Mesenchymal stem cell (in vitro differentiated cells and primary cell): ENCODE measurements around the gene MOXD1.
A peak's percentile ranks its signal among the peaks of the same experiment; 100 is the strongest.

Source experiments
- DNase-seq: peaks from one replicate; pipeline ENCODE4 v3.0.0-alpha.2; 2013
- H2AFZ ChIP-seq: one replicate; pipeline ENCODE4 v1.6.1; 2013; ENCODE audit warnings: low read depth, mild to moderate bottlenecking, control low read depth, inconsistent platforms, low read length, moderate library complexity
- H2AK5ac ChIP-seq: 2 replicates; pipeline ENCODE4 v1.6.1; 2013; ENCODE audit warnings: low read length, moderate library complexity, mild to moderate bottlenecking, inconsistent platforms; ENCODE audit not compliant: severe bottlenecking
- H2BK120ac ChIP-seq: one replicate; pipeline ENCODE4 v1.6.1; 2013; ENCODE audit warnings: low read depth, mild to moderate bottlenecking, inconsistent platforms, low read length, moderate library complexity
- H2BK12ac ChIP-seq, 2 experiments: one replicate each; pipeline ENCODE4 v1.6.1; 2013; ENCODE audit warnings: inconsistent platforms in 2 of 2, low read length in 2 of 2, mild to moderate bottlenecking in 2 of 2, moderate library complexity in 2 of 2, control low read depth in 1 of 2
- H2BK15ac ChIP-seq: one replicate; pipeline ENCODE4 v1.6.1; 2013; ENCODE audit warnings: mild to moderate bottlenecking, low read depth, inconsistent platforms; ENCODE audit not compliant: poor library complexity, severe bottlenecking
- H2BK5ac ChIP-seq: 2 replicates; pipeline ENCODE4 v1.6.1; 2013; ENCODE audit warnings: low read depth, mild to moderate bottlenecking, low read length, control low read depth, inconsistent platforms; ENCODE audit not compliant: poor library complexity, severe bottlenecking
- H3K14ac ChIP-seq, 2 experiments: one replicate each; pipeline ENCODE4 v1.6.1; 2013; ENCODE audit warnings: inconsistent platforms in 2 of 2, low read length in 2 of 2, control low read depth in 1 of 2, mild to moderate bottlenecking in 1 of 2, moderate library complexity in 1 of 2
- H3K18ac ChIP-seq, 2 experiments: one replicate each; pipeline ENCODE4 v1.6.1; 2013; ENCODE audit warnings: inconsistent platforms in 2 of 2, low read length in 2 of 2, control low read depth in 1 of 2, low read depth in 1 of 2, mild to moderate bottlenecking in 1 of 2
- H3K23ac ChIP-seq, 2 experiments: one replicate each; pipeline ENCODE4 v1.6.1; 2013; ENCODE audit warnings: inconsistent platforms in 2 of 2, low read length in 2 of 2, mild to moderate bottlenecking in 2 of 2, moderate library complexity in 2 of 2, control low read depth in 1 of 2
- H3K27ac ChIP-seq: 2 replicates; pipeline ENCODE4 v1.5.1; 2013; ENCODE audit warnings: mild to moderate bottlenecking, moderate library complexity, low read length, control low read depth, inconsistent platforms; ENCODE audit not compliant: poor library complexity, severe bottlenecking
- H3K27me3 ChIP-seq, 2 experiments: 2 replicates each; pipeline versions ENCODE4 v1.6.1 to v1.7.0; 2013; ENCODE audit warnings: low read length in 2 of 2, mild to moderate bottlenecking in 2 of 2, moderate library complexity in 2 of 2, control low read depth in 1 of 2, inconsistent platforms in 1 of 2; ENCODE audit not compliant: control insufficient read depth in 1 of 2, insufficient read depth in 1 of 2
- H3K36me3 ChIP-seq, 2 experiments: 2 replicates each; pipeline versions ENCODE4 v1.6.1 to v1.7.0; 2013; ENCODE audit warnings: low read length in 2 of 2, control low read depth in 1 of 2, inconsistent platforms in 1 of 2, low read depth in 1 of 2, mild to moderate bottlenecking in 1 of 2; ENCODE audit not compliant: insufficient read depth in 2 of 2, control insufficient read depth in 1 of 2
- H3K4ac ChIP-seq, 2 experiments: one replicate each; pipeline ENCODE4 v1.6.1; 2013; ENCODE audit warnings: inconsistent platforms in 2 of 2, low read length in 2 of 2, mild to moderate bottlenecking in 2 of 2, moderate library complexity in 2 of 2, control low read depth in 1 of 2, low read depth in 1 of 2
- H3K4me1 ChIP-seq: 2 replicates; pipeline ENCODE4 v1.6.1; 2013; ENCODE audit warnings: low read depth, low read length, control low read depth; ENCODE audit not compliant: control insufficient read depth, insufficient read depth
- H3K4me2 ChIP-seq: 2 replicates; pipeline ENCODE4 v1.6.1; 2013; ENCODE audit warnings: low read length, mild to moderate bottlenecking, inconsistent platforms; ENCODE audit not compliant: poor library complexity, severe bottlenecking
- H3K4me3 ChIP-seq, 2 experiments: 2 replicates each; pipeline versions ENCODE4 v1.5.1 to v1.7.0; 2013; ENCODE audit warnings: low read length in 2 of 2, mild to moderate bottlenecking in 2 of 2, control low read depth in 1 of 2, low read depth in 1 of 2; ENCODE audit not compliant: insufficient read depth in 1 of 2
- H3K79me1 ChIP-seq: replicated peaks from 2 replicates; pipeline ENCODE4 v1.6.1; 2013; ENCODE audit warnings: mild to moderate bottlenecking, control low read depth, low read length, inconsistent platforms; ENCODE audit not compliant: poor library complexity, severe bottlenecking
- H3K9ac ChIP-seq: 2 replicates; pipeline ENCODE4 v1.7.0; 2013; ENCODE audit warnings: mild to moderate bottlenecking, low read length, moderate library complexity
- H3K9me3 ChIP-seq: 2 replicates; pipeline ENCODE4 v1.7.0; 2013; ENCODE audit warnings: mild to moderate bottlenecking, low read length; ENCODE audit not compliant: control insufficient read depth
- H4K8ac ChIP-seq: one replicate; pipeline ENCODE4 v1.6.1; 2013; ENCODE audit warnings: inconsistent platforms, mild to moderate bottlenecking, low read length, moderate library complexity
- H4K91ac ChIP-seq: one replicate; pipeline ENCODE4 v1.6.1; 2013; ENCODE audit warnings: mild to moderate bottlenecking, low read length, inconsistent platforms
- WGBS: methylation state at CpG from one replicate; pipeline ENCODE4 v1.1.7; 2013; ENCODE audit warnings: mixed read lengths; 5-methylcytosine and 5-hydroxymethylcytosine counted together

Gene MOXD1

DNA sequence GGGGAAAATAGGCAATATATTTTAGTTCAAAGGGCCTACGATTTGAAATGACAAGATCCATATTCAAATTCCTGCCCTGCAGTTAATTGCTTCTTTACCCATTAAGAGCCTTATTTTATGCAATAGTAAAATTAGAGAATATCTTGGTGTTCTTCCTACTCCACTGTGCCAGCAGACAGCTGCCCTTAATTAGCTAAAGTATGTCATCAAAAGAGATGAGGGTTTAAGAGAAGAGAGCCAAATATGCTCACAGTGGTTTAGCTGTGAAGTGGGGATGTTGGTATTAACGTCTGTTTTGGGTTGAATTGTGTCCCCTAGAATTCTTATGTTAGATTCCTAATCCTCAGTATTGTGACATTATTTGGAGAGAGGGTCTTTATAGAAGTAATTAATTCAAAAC lies 148.1 kb downstream of the MOXD1 start:
- 79% methylated on average over 1 of the region's 2 CpGs for whole genome bisulfite sequencing
- no peak overlapping the region for H3K27ac ChIP-seq
- H2BK120ac ChIP-seq: no peak overlapping the region
- H3K4me2 ChIP-seq: no peak overlapping the region
- no peak overlapping the region for H2BK5ac ChIP-seq
- H3K79me1 ChIP-seq: no peaks in the 10 kb centered on the region
- H3K18ac ChIP-seq: no peak overlapping the region
- H4K91ac ChIP-seq: no peak overlapping the region
- no peak overlapping the region for H2AK5ac ChIP-seq
- H2BK12ac ChIP-seq: no peak overlapping the region
- H3K14ac ChIP-seq: no peak overlapping the region
- H4K8ac ChIP-seq: no peak overlapping the region
- no peak overlapping the region for H2AFZ ChIP-seq
- no peaks in the 10 kb centered on the region for H3K36me3 ChIP-seq
- H3K4me1 ChIP-seq: peaks cover 2% of the 10 kb centered on the region
- no peak overlapping the region for H3K23ac ChIP-seq
- no peaks in the 10 kb centered on the region for H3K27me3 ChIP-seq
- no peak overlapping the region for H3K4ac ChIP-seq
- no peak for DNase-seq
- no peak overlapping the region for H2BK15ac ChIP-seq
- no peak overlapping the region for H3K4me3 ChIP-seq
- no peak overlapping the region for H3K9ac ChIP-seq
- no peaks in the 10 kb centered on the region for H3K9me3 ChIP-seq

DNA sequence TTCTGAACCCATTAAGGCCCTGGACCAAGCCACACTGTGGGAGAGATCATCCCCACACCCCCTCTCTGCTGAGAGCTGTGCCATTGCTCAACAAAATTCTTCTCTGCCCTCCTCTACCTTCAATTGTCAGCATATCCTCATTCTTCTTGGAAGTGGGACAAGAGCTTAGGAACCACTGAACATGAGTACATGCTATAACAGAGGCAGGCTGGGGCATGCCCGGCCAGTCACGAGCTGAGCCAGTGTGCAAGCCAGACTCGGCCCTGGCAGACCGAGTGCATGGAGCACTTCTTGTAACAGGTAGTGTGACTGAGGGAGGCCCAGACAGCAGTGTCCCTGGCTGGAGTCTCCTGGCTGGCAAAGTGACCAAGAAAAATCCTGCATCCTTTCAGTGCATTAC lies 149.2 kb downstream of the MOXD1 start:
- Histone ChIP-seq H3K79me1 (no peaks in the 10 kb centered on the region), H3K4ac (no peak overlapping the region), H3K27ac (no peak overlapping the region), H4K91ac (no peak overlapping the region), H2BK15ac (no peak overlapping the region), H3K18ac (peak overlapping the region in 1 of 2 experiments; percentile 25), H3K9ac (no peak overlapping the region), H2AK5ac (no peak overlapping the region), H3K27me3 (no peaks in the 10 kb centered on the region), H3K4me1 (peaks cover 4% of the 10 kb centered on the region), H3K36me3 (no peaks in the 10 kb centered on the region), H2BK12ac (peak overlapping the region in 1 of 2 experiments; percentile 8), H3K9me3 (no peaks in the 10 kb centered on the region), H2AFZ (no peak overlapping the region), H2BK5ac (no peak overlapping the region), H3K4me2 (no peak overlapping the region), H3K23ac (no peak overlapping the region), H3K14ac (peak overlapping the region in 1 of 2 experiments; percentile 45), H3K4me3 (no peak overlapping the region), H4K8ac (no peak overlapping the region), H2BK120ac (no peak overlapping the region)
- 100% methylated on average over 4 of the region's 4 CpGs for WGBS
- DNase-seq: no peak

DNA sequence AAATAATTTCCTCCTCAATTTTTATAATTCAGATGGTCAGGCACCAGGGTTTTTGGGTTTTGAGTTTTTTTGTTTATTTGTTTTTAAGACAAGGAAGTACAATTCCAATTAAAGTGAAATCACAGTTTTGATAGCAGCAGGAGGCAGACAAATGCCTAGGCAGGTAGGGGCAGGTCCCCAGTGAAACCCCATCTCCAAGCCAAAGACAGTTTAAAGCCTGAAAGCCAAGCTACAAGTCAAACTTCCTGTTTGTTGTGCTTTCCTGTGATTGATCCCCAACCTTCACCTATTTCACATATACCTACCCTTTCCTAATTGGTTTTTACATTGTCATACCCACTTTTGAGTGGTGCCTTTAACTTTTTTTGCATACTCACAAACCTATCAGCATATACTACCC lies 149.6 kb downstream of the MOXD1 start:
- Histone ChIP-seq H3K36me3 (no peaks in the 10 kb centered on the region), H2BK12ac (no peak overlapping the region), H3K14ac (no peak overlapping the region), H2AK5ac (no peak overlapping the region), H4K8ac (no peak overlapping the region), H2BK5ac (no peak overlapping the region), H3K79me1 (no peaks in the 10 kb centered on the region), H3K18ac (no peak overlapping the region), H2BK120ac (no peak overlapping the region), H3K27me3 (no peaks in the 10 kb centered on the region), H3K4me2 (no peak overlapping the region), H3K23ac (no peak overlapping the region), H4K91ac (no peak overlapping the region), H3K9ac (no peak overlapping the region), H3K4me3 (no peak overlapping the region), H3K4me1 (peaks cover 7% of the 10 kb centered on the region), H3K4ac (no peak overlapping the region), H2AFZ (no peak overlapping the region), H2BK15ac (no peak overlapping the region), H3K27ac (no peak overlapping the region), H3K9me3 (no peaks in the 10 kb centered on the region)
- DNase-seq: no peak

DNA sequence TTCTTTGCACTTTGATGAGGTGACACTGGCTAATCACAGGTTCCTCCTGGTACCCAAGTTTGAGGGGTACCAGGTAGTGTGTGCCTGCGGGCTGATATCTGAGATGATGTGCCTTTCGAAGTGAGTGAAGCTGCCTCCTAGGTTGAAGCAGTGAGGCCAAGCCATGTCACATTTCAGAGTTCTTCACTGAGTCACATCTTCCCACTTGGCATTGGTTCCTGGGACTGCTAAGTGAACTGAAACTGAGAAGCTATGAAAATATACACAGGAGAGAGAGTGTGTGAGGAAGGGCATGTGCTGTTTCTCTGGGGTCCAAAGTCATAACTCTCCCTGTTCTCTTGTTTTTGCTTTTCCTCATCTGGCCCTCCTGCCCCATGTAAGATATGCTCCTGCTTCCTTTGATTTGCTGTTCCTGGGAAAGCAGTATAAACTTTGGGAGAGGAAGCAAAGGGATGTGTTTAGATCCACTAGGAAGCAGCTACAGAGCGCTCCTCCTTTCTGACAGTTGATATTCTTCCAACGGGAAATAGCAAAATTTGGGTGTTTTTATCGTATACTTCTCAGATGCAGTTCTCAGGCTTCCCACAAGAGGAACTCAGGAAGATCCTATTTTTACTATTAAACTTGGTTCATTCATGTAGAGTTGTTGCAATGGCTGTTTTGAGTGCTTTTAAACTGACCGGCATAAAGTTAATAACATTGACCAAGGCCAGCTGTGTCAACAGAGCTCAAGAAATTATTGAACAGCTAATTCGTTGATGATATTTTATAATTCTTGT lies 153.7 kb downstream of the MOXD1 start:
- H2BK12ac ChIP-seq: no peak overlapping the region
- no peaks in the 10 kb centered on the region for H3K27me3 ChIP-seq
- H3K9ac ChIP-seq: peak overlapping the region; percentile 23
- DNase-seq: no peak
- no peak overlapping the region for H2AFZ ChIP-seq
- peaks cover 7% of the 10 kb centered on the region for H3K4me1 ChIP-seq
- H4K91ac ChIP-seq: no peak overlapping the region
- H3K4ac ChIP-seq: no peak overlapping the region
- H3K79me1 ChIP-seq: no peaks in the 10 kb centered on the region
- no peak overlapping the region for H3K4me2 ChIP-seq
- H3K18ac ChIP-seq: no peak overlapping the region
- no peak overlapping the region for H2BK15ac ChIP-seq
- H2BK5ac ChIP-seq: no peak overlapping the region
- H4K8ac ChIP-seq: no peak overlapping the region
- 98% methylated on average over 6 of the region's 7 CpGs for WGBS
- H3K9me3 ChIP-seq: no peaks in the 10 kb centered on the region
- H3K27ac ChIP-seq: peak overlapping the region; percentile 64
- H3K14ac ChIP-seq: no peak overlapping the region
- peak overlapping the region; percentile 23 for H2AK5ac ChIP-seq
- H3K23ac ChIP-seq: no peak overlapping the region
- H2BK120ac ChIP-seq: no peak overlapping the region
- no peak overlapping the region for H3K4me3 ChIP-seq
- H3K36me3 ChIP-seq: no peaks in the 10 kb centered on the region
